ENCODE results near the gene WNK4. TPM values are rescaled to one million over a fixed set of nuclear protein-coding genes. Genes with fewer than 3 reads are reported as not detected.

The WNK4 gene
- total and polyA plus RNA-seq, 2 experiments from 2014 or later, result 0.10 to 0.65 TPM

DNA sequence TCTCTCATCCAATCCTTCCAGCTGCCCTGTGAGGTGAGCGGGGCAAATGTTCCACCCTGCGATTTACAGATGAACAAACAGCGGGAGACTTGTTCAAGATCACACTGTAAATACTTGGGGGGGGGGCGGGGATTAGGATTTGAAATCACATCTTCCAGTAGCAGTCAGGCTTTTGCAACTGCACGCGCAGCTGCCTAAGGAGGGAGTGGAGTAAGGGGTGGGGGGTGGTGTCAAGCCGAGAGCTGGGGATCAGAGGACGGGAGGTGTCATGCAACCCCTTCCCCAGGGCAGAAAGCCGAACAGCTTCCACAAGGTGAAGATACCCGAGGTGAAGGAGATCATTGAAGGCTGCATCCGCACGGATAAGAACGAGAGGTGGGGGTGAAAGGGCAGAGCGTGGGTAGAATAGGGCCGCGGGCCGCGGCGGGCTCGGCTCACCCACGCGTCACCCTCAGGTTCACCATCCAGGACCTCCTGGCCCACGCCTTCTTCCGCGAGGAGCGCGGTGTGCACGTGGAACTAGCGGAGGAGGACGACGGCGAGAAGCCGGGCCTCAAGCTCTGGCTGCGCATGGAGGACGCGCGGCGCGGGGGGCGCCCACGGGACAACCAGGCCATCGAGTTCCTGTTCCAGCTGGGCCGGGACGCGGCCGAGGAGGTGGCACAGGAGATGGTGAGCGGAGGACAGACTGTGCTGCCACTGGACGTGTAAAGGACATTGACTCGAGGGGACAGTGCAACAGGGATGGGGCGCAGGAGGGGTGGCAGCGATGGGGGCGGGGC lies 4.6 kb downstream of the WNK4 start:
- Mint-ChIP-seq H3K27ac (no peak overlapping the region), H3K36me3 (ENCODE audit: low read depth) (no peaks in the 10 kb centered on the region; the same call in 2 of the 3 replicates), H3K4me1 (peaks cover 16% of the 10 kb centered on the region), H3K9me3 (no peaks in the 10 kb centered on the region; the same call in 2 of the 3 replicates), H3K27me3 (ENCODE audit: insufficient read depth, low read depth, poor library complexity) (peaks cover 38% of the 10 kb centered on the region), H3K4me3 (no peak overlapping the region)
- no peak overlapping the region for H3K4me3 ChIP-seq
- peaks cover 21% of the 10 kb centered on the region; the same call in 1 of the 2 replicates for H3K4me1 ChIP-seq (ENCODE audit: insufficient read depth)
- H4K20me1 ChIP-seq (replicated peaks; ENCODE audit: insufficient read depth), result no peaks in the 10 kb centered on the region
- TF ChIP-seq STAT1 (IDR thresholded peaks at IDR 0.05; ENCODE audit: unreplicated experiment) (no peak), ZNF114 (CRISPR knock-in tag; IDR thresholded peaks at IDR 0.05) (no peak), ZNF331 (CRISPR knock-in tag; IDR thresholded peaks at IDR 0.05; ENCODE audit: low read depth) (no peak), POLR2AphosphoS5 (IDR thresholded peaks at IDR 0.05; ENCODE audit: low read depth) (no peak), JUNB (IDR thresholded peaks at IDR 0.05; ENCODE audit: unreplicated experiment) (no peak), CREB1 (CRISPR knock-in tag; IDR thresholded peaks at IDR 0.05; ENCODE audit: low read depth) (no peak), EZH2 (IDR thresholded peaks at IDR 0.05; ENCODE audit: low read depth, unreplicated experiment) (no peak), NANOG (IDR thresholded peaks at IDR 0.05; ENCODE audit: borderline replicate concordance) (no peak), EZH2phosphoT487 (IDR thresholded peaks at IDR 0.05; ENCODE audit: unreplicated experiment) (no peak)
- TF ChIP-seq, protein P1, sequence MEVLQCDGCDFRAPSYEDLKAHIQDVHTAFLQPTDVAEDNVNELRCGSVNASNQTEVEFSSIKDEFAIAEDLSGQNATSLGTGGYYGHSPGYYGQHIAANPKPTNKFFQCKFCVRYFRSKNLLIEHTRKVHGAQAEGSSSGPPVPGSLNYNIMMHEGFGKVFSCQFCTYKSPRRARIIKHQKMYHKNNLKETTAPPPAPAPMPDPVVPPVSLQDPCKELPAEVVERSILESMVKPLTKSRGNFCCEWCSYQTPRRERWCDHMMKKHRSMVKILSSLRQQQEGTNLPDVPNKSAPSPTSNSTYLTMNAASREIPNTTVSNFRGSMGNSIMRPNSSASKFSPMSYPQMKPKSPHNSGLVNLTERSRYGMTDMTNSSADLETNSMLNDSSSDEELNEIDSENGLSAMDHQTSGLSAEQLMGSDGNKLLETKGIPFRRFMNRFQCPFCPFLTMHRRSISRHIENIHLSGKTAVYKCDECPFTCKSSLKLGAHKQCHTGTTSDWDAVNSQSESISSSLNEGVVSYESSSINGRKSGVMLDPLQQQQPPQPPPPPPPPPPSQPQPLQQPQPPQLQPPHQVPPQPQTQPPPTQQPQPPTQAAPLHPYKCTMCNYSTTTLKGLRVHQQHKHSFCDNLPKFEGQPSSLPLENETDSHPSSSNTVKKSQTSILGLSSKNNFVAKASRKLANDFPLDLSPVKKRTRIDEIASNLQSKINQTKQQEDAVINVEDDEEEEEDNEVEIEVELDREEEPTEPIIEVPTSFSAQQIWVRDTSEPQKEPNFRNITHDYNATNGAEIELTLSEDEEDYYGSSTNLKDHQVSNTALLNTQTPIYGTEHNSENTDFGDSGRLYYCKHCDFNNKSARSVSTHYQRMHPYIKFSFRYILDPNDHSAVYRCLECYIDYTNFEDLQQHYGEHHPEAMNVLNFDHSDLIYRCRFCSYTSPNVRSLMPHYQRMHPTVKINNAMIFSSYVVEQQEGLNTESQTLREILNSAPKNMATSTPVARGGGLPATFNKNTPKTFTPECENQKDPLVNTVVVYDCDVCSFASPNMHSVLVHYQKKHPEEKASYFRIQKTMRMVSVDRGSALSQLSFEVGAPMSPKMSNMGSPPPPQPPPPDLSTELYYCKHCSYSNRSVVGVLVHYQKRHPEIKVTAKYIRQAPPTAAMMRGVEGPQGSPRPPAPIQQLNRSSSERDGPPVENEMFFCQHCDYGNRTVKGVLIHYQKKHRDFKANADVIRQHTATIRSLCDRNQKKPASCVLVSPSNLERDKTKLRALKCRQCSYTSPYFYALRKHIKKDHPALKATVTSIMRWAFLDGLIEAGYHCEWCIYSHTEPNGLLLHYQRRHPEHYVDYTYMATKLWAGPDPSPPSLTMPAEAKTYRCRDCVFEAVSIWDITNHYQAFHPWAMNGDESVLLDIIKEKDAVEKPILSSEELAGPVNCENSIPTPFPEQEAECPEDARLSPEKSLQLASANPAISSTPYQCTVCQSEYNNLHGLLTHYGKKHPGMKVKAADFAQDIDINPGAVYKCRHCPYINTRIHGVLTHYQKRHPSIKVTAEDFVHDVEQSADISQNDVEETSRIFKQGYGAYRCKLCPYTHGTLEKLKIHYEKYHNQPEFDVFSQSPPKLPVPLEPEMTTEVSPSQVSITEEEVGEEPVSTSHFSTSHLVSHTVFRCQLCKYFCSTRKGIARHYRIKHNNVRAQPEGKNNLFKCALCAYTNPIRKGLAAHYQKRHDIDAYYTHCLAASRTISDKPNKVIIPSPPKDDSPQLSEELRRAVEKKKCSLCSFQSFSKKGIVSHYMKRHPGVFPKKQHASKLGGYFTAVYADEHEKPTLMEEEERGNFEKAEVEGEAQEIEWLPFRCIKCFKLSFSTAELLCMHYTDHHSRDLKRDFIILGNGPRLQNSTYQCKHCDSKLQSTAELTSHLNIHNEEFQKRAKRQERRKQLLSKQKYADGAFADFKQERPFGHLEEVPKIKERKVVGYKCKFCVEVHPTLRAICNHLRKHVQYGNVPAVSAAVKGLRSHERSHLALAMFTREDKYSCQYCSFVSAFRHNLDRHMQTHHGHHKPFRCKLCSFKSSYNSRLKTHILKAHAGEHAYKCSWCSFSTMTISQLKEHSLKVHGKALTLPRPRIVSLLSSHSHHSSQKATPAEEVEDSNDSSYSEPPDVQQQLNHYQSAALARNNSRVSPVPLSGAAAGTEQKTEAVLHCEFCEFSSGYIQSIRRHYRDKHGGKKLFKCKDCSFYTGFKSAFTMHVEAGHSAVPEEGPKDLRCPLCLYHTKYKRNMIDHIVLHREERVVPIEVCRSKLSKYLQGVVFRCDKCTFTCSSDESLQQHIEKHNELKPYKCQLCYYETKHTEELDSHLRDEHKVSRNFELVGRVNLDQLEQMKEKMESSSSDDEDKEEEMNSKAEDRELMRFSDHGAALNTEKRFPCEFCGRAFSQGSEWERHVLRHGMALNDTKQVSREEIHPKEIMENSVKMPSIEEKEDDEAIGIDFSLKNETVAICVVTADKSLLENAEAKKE (CRISPR knock-in tag; IDR thresholded peaks at IDR 0.05), result no peak
- TF ChIP-seq, protein P2, sequence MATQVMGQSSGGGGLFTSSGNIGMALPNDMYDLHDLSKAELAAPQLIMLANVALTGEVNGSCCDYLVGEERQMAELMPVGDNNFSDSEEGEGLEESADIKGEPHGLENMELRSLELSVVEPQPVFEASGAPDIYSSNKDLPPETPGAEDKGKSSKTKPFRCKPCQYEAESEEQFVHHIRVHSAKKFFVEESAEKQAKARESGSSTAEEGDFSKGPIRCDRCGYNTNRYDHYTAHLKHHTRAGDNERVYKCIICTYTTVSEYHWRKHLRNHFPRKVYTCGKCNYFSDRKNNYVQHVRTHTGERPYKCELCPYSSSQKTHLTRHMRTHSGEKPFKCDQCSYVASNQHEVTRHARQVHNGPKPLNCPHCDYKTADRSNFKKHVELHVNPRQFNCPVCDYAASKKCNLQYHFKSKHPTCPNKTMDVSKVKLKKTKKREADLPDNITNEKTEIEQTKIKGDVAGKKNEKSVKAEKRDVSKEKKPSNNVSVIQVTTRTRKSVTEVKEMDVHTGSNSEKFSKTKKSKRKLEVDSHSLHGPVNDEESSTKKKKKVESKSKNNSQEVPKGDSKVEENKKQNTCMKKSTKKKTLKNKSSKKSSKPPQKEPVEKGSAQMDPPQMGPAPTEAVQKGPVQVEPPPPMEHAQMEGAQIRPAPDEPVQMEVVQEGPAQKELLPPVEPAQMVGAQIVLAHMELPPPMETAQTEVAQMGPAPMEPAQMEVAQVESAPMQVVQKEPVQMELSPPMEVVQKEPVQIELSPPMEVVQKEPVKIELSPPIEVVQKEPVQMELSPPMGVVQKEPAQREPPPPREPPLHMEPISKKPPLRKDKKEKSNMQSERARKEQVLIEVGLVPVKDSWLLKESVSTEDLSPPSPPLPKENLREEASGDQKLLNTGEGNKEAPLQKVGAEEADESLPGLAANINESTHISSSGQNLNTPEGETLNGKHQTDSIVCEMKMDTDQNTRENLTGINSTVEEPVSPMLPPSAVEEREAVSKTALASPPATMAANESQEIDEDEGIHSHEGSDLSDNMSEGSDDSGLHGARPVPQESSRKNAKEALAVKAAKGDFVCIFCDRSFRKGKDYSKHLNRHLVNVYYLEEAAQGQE (IDR thresholded peaks at IDR 0.05; ENCODE audit: unreplicated experiment), result no peak
- TF ChIP-seq, protein P3, sequence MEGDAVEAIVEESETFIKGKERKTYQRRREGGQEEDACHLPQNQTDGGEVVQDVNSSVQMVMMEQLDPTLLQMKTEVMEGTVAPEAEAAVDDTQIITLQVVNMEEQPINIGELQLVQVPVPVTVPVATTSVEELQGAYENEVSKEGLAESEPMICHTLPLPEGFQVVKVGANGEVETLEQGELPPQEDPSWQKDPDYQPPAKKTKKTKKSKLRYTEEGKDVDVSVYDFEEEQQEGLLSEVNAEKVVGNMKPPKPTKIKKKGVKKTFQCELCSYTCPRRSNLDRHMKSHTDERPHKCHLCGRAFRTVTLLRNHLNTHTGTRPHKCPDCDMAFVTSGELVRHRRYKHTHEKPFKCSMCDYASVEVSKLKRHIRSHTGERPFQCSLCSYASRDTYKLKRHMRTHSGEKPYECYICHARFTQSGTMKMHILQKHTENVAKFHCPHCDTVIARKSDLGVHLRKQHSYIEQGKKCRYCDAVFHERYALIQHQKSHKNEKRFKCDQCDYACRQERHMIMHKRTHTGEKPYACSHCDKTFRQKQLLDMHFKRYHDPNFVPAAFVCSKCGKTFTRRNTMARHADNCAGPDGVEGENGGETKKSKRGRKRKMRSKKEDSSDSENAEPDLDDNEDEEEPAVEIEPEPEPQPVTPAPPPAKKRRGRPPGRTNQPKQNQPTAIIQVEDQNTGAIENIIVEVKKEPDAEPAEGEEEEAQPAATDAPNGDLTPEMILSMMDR (conservative IDR thresholded peaks at IDR 0.05; ENCODE audit: low read depth in 2 of 2), result no peak
- TF ChIP-seq, protein P4, sequence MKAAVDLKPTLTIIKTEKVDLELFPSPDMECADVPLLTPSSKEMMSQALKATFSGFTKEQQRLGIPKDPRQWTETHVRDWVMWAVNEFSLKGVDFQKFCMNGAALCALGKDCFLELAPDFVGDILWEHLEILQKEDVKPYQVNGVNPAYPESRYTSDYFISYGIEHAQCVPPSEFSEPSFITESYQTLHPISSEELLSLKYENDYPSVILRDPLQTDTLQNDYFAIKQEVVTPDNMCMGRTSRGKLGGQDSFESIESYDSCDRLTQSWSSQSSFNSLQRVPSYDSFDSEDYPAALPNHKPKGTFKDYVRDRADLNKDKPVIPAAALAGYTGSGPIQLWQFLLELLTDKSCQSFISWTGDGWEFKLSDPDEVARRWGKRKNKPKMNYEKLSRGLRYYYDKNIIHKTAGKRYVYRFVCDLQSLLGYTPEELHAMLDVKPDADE (IDR thresholded peaks at IDR 0.05), result no peak
- ATAC-seq (no peak), DNase-seq (ENCODE audit: low spot score) (no peak)
- no peaks in the 10 kb centered on the region for H3K9me2 ChIP-seq (ENCODE audit: insufficient read depth)
- no peak overlapping the region for H3K4me2 ChIP-seq
- peaks cover 2% of the 10 kb centered on the region; the same call in 1 of the 2 replicates for H3F3A ChIP-seq (replicated peaks; ENCODE audit: low read depth)
- no peak overlapping the region for H2AFZ ChIP-seq
- no peaks in the 10 kb centered on the region for H3K79me2 ChIP-seq (replicated peaks; ENCODE audit: insufficient read depth)
- H3K36me3 ChIP-seq (ENCODE audit: insufficient read depth), result no peaks in the 10 kb centered on the region
- peaks cover 34% of the 10 kb centered on the region for H3K27me3 ChIP-seq (ENCODE audit: insufficient read depth)
- no peak overlapping the region for H3K27ac ChIP-seq (ENCODE audit: low read depth)

All from GM23338 (cell line).